ENCODE measurements around the gene AGER.
"Not testable (repeated sequence)": the region's sequence is repeated elsewhere in the genome, so short reads cannot be mapped to it uniquely, and the experiment has no call there.

The AGER gene

DNA sequence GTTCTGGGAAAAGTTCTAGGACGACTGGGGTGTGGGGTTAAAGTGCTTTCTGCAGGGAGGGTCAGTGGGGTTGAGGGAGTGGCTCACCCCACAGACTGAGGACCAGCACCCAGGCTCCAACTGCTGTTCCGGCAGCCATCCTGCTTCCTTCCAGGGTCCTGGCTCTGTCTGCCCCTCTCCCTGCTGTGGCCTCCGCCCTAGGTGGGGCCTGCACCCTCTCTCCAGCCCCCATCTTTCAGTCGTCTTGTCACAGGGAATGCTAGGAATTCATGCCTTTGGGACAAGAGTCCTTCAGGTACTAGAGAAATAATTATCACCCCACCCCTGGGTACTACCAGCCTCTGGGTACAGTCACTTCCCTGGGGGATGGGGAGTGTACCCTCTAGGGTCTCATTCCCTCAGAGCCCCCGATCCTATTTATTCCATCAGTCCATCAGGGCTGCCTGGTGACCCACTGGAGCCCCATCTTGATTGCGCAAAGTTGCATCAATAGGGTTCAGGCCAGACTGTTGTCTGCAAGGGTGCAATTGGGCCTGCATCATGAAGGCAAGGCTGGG lies at the start of gene AGER:
TSS of gene AGER (minus strand) at position 170 of the 557 bp plus-strand sequence. CDS start at position 139, 31 bp downstream.
- DNase-seq: no peak

DNA sequence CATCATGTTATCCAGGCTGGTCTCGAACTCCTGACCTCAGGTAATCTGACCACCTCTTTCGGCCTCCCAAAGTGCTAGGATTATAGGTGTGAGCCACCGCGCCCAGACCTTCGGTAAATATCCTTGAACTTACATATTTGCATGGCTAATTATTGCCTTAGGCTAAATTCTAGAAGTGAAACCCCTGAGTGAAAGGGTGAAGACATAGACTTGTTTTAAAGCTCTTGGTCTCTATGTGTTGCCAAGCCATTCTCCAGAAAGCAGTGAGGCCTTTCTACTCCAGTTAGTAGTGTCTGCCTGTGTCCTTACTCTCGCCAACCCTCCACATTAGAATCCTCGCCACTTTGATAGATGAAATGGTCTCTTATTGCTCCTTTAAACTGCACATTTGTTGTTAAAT lies 42.4 kb upstream of the AGER start:
- DNase-seq: no peak

DNA sequence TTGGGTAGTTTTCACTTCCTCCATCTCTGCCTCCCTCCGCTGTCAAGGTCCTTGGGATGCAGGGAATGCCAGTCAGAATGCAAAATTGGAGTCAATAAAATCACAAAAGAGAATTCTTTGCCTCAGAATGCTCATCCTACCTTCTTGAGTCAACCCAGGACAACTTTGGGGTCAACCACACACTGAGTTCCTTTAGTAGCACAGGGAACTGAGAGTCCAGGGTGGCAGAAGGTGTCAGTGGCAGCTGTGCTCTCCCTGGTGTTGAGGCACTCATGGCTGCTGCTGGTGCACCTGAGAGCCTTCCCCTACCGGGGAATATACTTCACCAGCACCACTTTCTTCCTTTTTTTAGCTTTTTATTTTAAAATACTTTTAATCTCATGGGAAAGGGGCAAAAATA lies 40.6 kb upstream of the AGER start:
- no peak for DNase-seq

DNA sequence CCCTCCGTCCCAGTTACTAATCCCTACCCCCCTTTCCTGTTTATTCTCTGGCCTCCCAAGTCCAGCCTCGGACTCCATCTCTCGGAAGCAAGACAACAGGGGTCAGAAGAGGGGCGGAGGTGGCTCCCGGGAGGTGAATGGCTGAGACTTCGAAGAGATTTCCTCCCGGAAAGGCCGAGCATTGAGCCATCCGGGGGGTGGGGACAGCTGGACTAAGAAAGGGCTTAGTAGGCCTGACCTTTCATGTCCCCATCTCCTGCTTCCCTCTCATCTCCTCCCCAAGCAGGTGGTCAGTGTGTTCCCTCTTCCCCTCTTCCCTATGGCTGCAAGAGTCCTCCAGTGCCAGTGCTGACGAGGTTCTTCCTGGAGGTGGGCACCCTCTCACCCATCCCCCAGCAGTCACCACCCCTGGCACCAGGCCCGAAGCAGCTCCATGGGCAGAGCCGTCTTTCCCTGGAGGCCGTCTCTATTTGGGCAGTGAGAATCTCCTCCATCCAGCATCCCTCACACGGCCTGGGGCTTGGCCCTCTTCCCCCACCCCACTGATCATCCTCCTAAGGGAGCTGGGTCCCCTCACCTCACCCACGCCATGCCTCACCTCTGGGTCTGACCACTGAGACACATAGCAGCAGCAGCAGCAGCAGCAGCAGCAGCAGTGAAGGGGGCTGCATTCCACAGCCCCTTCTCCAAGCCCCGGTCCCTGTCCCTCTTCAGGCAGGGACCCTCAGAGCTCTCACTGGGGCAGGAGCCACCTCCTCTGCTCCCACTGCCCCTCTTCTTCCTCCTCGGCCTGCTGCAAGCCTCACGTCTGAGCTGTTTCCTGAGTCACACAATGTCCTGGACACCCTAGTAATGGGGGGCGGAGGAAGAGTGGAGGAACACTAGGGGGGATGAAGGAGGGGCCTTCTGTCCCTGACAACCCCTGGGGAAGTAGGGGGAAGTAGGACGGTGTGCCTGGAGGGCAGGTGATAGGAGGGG lies 39.5 kb upstream of the AGER start, which contains the start of gene NOTCH4:
TSS of gene NOTCH4 (minus strand) at position 810 of the 978 bp plus-strand sequence. CDS start at position 671, 139 bp downstream.
- no peak for DNase-seq

DNA sequence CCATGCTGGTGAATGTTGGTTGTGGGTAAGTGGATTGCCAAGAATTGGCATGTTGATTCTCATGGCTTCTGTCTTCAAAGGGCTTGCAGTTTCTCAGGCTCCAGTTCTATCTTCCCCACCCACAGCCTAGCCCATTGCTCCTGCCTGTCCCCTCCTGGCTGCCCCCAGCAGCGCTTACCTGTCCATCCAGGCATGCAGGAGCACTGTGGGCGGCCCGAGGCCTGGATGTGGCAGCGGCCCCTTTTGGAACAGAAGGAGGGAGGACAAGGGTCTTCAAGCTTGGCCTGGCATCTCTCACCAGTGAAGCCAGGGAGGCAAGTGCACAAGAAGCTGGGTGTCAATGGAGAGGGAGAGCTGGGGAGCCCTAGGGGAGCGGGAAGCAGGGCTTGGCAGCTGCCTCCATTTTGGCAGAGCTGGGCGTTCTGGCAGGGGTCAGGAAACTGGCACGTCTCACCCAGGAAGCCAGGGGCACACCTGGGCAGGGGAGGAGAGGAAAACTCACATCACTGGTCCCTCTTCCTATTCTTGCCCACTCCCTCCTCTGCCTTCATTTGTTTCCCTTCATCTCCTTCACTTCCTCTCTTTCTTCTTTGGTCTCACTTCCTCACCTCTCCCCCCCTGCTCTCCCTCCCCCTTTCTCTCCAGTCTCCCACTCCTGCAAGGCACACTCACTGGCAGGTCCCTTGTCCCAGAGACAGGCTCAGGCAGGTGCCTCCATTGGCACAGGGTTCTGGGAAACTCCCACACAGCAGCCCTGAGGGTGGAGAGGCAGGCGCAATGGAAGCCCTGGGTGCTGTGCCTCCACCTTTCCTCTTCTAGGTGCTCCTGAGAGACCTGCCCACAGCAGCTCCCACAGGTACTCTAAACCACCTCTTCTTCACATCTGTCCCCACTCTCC lies 38.5 kb upstream of the AGER start:
- DNase-seq: no peak

DNA sequence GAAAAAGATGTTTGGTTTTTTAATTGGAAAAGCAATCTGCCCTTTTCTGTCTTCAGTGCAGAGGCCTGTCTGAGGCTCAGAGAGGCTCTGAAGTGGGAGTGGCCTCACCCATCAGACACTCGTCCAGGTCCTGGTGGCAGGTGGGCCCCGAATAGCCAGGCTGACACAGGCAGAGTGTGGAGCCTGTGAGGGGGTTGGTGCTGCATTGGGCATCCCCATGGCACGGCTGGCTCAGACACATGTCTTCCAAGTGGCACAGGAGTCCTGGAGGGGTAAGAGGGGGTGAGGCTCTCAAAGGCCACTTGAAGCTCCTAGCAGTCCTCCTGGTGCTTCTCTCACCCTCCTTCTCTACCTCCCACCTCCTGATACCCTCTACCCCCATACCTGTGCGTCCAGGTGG lies 36.0 kb upstream of the AGER start:
- DNase-seq: no peak

DNA sequence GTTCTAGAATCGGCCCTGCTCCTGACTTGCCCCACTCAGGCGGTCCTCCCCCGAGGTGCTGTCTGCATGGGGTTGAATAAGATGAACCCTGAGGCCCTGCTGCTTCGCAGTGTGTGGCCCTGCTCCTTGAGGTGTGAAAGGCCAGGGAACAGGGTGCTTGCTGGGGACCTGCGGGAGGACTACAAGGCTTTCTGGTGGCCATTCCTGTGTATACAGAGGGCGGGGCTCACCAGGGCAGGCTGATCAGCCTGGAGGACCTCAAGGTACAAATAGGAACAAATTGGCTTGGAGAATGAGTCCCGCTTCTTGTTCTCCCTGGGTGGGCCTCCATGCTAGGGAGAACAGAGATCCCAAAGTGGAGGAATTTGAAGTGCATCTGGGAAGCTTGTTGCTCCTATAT lies 34.1 kb upstream of the AGER start:
- DNase-seq: no peak

DNA sequence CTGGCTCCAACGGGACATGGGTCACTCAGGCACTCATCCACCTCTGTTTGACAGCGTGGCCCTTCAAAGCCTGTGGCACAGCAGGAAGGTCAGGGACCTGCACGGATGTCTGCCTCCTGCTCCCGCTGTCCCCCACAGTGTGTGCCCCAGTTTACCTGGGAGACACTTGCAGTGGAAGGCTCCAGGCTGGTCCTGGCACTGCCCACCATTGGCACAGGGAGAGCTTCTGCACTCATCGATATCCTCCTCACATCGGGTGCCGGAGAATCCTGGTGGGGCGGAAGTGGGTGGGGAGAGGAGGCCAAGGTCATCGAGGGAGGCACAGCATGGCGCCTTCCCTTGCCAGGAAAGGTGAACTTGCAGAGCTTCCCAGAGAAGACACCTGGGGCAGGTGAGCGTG lies 32.9 kb upstream of the AGER start:
- no peak for DNase-seq

DNA sequence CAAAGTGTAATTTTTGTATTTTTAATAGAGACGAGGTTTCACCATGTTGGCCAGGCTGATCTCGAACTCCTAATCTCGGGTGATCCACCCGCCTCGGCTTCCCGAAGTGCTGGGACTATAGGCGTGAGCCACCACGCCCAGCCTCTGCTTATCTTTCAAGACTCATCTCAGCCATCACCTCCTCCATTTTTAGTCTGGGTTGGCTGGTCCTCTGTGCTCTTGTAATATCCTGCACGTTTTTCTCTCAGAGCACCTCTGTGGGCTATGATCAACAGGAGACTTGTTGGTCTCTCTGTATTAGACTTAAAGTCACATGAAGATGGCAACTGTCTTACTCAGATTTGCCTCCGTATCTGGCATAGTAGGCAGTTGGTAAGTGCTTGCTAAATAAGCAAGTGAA lies 32.2 kb upstream of the AGER start:
- DNase-seq: no peak

DNA sequence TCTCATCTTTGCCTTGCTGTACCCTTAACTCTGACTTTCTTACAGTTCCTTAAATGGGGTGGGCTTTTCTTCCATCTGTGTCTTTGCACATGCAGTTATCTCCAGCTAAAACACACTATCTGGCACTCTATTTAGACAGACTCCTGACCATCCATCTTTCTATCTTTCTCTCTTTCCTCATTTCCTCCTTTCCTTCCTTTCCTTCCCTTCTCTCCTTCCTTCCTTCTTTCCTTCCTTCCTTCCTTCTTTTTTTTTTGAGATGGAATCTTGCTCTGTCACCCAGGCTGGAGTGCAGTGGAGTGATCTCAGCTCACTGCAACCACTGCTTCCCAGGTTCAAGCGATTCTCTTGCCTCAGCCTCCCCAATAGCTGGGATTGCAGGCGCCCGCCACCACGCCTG lies 31.6 kb upstream of the AGER start:
- DNase-seq: no peak

DNA sequence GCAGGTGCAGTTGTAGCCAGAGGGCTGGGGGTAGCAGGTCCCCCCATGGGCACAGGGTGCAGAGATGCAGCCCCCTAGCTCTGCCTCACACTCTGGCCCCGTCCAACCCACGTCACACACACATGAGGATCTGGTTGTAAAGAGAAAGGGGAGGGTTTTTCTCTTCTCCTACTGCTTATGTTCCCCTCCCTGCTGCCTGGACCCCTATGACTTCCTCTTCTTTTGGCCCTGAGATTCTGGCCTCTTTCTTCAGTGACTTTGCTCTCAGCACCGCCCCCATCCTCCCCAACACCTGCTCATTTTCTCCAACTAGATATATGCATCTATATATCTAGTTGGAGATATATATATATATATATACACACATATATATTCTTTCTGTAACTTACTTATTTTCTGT lies 30.1 kb upstream of the AGER start:
- DNase-seq: no peak

DNA sequence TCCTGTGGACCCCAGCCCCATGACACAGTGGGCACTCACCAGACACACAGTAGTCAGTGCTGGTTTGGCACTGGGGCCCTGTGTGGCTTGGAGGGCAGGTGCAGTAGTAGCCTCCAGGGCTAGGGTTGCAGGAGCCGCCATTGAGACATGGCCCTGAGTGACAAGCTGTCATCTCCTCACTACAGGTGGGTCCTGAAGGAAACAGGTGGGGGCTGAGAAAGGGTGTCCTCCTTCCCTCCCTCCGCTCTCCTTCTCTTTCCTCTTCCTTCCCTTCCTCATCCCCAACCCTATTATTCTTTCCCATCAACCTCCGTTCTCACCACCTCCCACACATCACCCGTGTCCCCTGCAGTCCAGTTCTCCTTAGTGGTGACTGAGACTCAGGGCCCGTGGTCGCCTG lies 29.6 kb upstream of the AGER start:
- no peak for DNase-seq

DNA sequence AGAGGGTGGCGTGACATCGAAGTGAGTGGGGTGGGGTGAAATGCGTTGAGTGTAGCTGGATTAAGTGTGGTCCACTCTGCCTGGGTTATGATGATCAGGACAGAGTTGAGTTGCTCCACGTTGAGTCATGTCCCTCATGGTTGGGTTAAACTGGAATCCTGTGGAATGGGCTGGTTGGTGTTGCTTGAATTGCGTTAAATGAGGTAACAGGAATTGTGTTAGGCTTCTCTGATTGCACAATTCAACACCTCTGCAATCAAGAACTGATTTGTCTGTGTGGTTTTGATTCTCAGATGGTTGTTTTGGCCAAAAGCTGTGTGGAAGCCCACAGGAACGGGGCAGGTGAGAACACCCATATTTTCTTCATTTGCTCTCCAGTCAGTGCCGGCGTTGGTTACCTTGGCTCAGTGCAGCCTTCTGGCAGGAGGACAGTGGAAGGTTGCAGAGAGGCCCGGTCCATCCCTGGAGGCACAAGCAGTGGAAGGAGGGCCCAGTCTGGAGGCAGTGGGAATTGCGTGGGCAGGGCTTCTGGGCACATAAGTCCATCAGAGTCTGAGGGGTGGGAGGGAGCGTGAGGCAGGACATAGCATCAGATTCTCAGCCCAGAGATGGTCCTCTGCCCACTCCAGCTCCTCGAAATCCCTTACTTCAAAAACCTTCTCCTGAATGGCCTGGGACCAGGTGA lies 28.2 kb upstream of the AGER start:
- no peak for DNase-seq

DNA sequence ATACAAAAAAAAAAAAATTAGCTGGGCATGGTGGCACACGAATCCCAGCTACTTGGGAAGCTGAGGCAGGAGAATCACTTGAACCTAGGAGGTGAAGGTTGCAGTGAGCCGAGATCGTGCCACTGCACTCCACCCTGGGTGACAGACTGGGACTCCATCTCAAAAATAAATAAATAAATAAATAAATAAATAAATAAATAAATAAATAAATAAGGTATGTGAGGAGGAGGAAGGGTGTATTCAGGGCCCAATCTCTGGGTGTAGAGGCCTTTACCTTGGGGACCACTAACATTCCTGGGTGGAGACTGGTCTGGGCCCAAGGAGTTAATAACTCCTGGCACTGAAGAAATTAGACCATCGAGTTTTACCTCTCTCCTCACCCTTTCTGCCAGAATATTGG lies 27.4 kb upstream of the AGER start:
- not testable (repeated sequence) for DNase-seq

DNA sequence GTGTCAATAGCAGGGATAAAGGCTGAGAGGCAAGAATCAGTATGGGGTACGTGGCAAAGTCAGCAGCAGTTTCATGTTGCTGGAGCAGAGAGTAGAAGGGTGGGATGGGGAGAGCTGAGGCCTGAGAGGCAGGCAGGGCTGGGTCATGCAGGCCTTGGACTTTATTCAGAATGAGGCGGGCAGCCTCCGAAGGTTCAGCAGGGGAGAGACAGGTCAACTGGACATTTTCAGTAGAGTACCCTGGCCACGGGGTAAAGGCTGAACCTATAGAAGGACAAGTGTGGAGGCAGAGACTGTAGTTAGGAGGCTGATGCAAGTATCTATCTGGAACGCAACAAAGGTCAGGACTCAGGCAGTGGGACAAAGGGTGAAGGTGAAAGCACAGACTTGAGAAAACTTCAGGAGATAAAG lies 26.1 kb upstream of the AGER start:
- no peak for DNase-seq

DNA sequence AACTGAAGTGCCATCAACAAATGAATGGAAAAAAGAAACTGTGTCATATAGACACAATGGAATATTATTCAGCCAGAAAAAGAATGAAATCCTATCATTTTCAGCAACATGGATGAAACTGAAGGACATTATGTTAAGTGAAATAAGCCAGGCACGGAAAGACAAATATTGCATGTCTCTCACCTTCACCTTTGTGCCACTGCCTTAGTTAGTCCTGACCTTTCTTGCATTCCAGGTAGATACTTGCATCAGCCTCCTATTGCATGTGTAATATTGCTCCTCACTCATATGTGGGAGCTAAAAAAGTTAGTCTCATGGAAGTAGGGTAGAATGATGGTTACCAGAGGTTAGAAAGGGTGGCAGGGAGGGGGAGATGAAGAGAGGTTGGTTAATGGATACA lies 24.9 kb upstream of the AGER start:
- no peak for DNase-seq

DNA sequence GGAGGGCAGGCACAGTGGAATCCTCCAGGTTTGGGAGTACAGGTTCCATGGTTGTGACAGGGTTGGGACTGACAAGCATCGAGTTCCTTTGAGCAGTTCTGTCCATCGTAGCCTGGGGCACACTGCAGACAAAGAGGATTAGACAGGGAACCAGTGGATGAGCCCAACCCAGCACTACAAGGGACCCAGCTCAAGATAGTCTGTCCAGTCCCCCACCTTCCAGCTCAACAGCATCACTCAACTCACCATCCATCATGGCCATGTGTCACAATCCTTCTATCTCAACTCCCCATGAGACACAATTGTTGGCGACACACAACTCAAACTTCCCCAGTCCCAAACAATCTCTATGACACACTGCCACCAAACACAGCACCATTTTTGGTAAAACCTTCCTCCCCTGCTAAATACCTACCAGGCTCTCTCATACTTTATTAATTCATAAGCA lies 20.2 kb upstream of the AGER start:
- no peak for DNase-seq

DNA sequence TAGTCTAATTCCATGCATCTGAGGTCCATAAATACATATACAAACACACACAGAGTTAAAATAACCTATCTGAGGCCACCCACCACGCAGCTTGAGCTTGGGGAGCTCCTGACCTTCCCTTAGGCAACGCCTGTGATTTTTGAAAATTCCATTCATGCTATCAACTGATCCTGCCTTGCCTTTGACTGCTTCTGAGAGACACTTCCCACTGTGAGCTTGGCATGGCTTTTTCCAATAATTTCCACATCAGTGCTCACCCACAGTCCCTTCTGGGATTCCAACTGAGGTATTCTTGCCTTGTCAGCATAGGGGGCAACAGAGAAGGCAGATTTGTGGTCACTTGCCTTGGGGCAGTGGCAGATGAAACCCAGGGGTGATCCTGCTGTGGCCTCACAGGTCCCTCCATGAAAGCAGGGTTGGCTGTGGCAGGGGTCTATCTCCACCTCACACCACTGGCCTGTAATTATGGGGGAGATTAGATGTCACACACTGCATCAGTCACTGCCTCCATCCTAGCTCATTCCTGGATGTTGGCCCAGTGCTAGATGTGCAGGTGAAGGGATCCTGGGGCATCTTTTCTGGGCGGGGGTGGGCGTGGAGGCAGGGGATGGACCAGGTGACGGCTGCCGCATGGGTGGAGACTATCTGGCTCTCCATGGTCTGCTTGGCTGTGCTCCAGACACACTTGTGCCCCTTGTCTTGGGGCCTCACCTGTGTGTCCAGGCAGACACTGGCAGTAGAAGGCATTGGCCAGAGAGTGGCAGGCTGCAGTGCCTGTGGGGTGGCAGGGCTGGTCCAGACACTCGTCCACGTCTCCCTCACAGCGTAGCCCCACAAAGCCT lies 19.6 kb upstream of the AGER start:
- DNase-seq: no peak

DNA sequence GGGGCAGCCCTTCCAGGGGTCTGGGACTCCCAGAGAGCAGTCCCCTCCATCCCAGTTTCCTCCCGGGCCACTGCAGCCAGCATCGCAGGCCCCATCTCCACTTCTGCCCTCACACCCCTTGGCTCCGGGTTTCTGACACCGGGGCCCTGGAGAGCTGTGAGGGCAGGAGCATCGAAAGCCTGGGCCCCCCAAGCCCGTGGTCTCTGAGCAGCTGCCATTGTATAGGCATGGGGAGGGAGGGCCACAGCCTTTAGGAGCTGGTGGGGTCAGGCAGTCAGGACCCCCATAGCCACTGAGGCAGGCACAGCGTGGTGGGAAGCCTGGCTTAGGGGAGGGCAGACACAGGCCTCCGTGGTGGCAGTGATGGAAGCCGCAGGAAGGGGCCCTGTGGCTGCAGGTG lies 18.1 kb upstream of the AGER start:
- DNase-seq: no peak

DNA sequence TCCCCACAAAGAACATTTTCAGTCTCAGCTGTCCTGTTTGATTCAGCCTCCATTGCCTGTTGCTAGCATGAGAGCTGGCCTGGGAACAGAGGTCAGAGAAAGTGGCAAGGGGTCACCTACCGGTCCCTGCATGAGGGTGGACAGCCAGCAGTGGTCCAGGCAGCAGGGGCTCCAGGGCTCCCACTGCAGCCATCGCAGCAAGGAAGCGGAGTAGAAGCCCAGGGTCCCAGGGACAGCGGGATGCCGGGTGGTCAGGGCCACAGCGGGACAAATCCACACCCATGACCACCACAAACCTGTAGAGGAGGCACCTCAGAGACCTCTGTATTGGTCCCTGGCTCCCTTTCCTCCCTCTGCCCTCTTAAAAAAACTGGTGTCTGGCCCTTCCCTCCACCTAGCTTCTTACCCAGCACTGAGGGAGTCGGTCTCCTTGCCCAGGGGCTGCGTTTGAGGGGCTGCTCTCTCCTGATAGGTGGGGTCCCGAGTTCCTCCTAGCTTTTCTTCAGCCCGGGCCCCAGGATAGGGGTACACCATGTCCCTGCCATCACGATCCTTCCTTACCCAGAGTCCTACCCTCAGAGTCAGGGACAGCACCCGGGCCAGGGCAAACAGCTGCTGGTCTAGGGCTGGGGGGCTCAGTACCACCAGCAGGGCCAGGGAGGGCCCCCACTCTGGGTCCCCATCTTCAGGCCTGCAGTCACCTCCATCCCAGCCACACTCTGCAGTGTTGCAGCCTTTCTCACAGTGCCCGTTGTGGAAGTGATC lies 16.8 kb upstream of the AGER start:
- DNase-seq: no peak

DNA sequence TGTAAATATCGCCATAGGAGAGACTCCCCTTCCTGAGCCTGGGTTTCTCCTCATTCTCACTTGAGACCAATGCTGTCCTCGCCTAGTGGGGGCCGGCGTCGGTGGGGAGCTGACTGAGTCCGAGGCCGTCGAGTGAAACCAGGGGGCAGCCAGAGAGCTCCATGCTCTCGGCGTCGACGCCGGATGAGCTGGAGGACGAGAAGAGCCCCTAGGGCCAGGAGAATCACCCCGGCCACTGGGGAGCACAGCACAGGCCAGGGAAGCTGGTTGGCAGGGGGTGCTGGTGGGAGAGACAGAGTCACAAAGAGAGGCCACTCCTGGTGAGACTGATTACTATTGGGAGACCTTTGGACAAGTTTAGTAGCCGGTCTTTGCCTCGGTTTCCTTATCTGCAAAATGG lies 14.8 kb upstream of the AGER start:
- DNase-seq: no peak

Data from NCI-H2081 treated with DMSO at 0.1 percent for 48 hours (cell line).